Activated T-cell treated with anti-CD3 and anti-CD28 coated beads, Interleukin-2, amount 50 U/mL, for 4 hours (primary cell): ENCODE measurements around the gene IZUMO1. TPM values are rescaled to one million over a fixed set of nuclear protein-coding genes. Genes with fewer than 3 reads are reported as not detected.
"Not testable (repeated sequence)": the region's sequence is repeated elsewhere in the genome, so short reads cannot be mapped to it uniquely, and the experiment has no call there.

ENCODE experiments used
- ATAC-seq, 2 donors: fragments of 200-7000 bp; cut with Tn5 transposase; one replicate each; pipeline ENCODE4 v1.10.0; 2021
- DNase-seq: peaks from one replicate; pipeline ENCODE4 v3.0.0-alpha.2; 2020
- H3K27me3 Mint-ChIP-seq: one replicate; pipeline ENCODE4 v1.8.0; 2021; ENCODE audit warnings: low read depth, mixed read lengths
- H3K36me3 Mint-ChIP-seq: one replicate; pipeline ENCODE4 v1.8.0; 2022; ENCODE audit warnings: mixed read lengths; ENCODE audit not compliant: insufficient read depth
- H3K4me1 Mint-ChIP-seq: one replicate; pipeline ENCODE4 v1.8.0; 2021; ENCODE audit warnings: low read depth, mixed read lengths
- H3K4me3 Mint-ChIP-seq: one replicate; pipeline ENCODE4 v1.8.0; 2021; ENCODE audit warnings: mild to moderate bottlenecking, moderate library complexity, mixed read lengths
- H3K9me3 Mint-ChIP-seq: one replicate; pipeline ENCODE4 v1.8.0; 2021; ENCODE audit warnings: mixed read lengths
- total RNA-seq, 3 donors: library from RNA; stranded (reverse); gene quantifications; one replicate each; pipeline ENCODE4 v1.2.1, GENCODE V29; 2021

Gene IZUMO1
- total RNA-seq, 3 donors from 2014 or later: not detected

DNA sequence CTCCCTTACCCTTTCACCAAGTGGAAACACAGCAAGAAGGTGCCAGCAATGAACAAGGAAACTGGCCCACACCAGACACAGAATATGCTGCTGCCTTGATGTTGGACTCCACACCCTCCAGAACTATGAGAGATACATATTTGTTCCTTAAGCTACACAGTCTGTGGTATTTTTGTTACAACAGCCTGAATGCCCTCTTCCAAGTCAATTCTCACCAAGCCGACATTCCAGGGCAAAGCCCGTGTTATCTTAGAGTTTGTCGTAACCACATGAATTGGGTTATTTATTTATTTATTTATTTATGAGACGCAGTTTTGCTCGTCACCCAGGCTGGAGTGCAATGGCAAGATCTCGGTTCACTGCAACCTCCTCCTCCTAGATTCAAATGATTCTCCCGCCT lies 23.6 kb upstream of the IZUMO1 start:
- H3K4me1 Mint-ChIP-seq: no peaks in the 10 kb centered on the region
- H3K9me3 Mint-ChIP-seq: no peaks in the 10 kb centered on the region
- ATAC-seq: no peak
- H3K4me3 Mint-ChIP-seq: no peak overlapping the region
- DNase-seq: no peak
- H3K27me3 Mint-ChIP-seq: peaks cover 15% of the 10 kb centered on the region
- no peaks in the 10 kb centered on the region for H3K36me3 Mint-ChIP-seq

DNA sequence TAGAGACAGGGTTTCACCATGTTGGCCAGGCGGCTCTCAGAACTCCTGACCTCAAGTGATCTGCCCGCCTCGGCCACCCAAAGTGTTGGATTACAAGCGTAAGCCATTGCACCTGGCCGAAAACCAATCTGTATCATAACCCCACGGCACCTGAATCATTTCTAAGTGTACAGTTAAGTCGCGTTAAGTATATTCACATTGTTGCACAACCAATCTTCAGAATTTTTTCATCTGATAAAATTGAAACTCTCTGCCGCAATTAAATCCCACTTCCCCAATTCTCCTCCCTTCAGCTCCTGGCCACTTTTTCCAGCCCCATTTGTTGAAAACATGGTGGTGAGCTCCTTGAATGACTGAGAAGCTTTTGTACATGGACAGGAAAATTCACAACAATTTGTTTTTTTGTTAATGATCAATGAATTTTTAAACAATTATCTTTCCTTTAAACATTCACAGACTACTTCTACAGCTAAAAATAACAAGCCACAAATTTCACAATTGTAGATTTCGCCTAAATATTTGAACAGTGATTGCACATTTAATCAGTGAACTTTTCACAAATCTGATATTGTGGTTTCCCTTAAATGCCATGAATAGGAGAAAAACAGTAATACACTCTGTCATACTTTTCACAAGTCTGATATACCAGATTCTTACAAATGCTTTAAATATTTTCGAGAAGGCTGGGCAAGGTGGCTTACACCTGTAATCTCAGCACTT lies 22.4 kb upstream of the IZUMO1 start:
- Mint-ChIP-seq H3K4me3 (no peak overlapping the region), H3K36me3 (no peaks in the 10 kb centered on the region), H3K4me1 (no peaks in the 10 kb centered on the region), H3K9me3 (no peaks in the 10 kb centered on the region), H3K27me3 (peaks cover 15% of the 10 kb centered on the region)
- no peak for DNase-seq
- ATAC-seq: no peak

GRCh38 chr19:48768171-48768753 lies 21.6 kb upstream of the IZUMO1 start:
- not testable (repeated sequence) for H3K4me1 Mint-ChIP-seq, H3K4me3 Mint-ChIP-seq, ATAC-seq, H3K9me3 Mint-ChIP-seq, H3K36me3 Mint-ChIP-seq, DNase-seq
- H3K27me3 Mint-ChIP-seq: peaks cover 15% of the 10 kb centered on the region

GRCh38 chr19:48765816-48766215 lies 19.1 kb upstream of the IZUMO1 start:
- ATAC-seq, H3K36me3 Mint-ChIP-seq, H3K4me1 Mint-ChIP-seq, H3K4me3 Mint-ChIP-seq, DNase-seq, H3K9me3 Mint-ChIP-seq: not testable (repeated sequence)
- H3K27me3 Mint-ChIP-seq: peaks cover 12% of the 10 kb centered on the region

DNA sequence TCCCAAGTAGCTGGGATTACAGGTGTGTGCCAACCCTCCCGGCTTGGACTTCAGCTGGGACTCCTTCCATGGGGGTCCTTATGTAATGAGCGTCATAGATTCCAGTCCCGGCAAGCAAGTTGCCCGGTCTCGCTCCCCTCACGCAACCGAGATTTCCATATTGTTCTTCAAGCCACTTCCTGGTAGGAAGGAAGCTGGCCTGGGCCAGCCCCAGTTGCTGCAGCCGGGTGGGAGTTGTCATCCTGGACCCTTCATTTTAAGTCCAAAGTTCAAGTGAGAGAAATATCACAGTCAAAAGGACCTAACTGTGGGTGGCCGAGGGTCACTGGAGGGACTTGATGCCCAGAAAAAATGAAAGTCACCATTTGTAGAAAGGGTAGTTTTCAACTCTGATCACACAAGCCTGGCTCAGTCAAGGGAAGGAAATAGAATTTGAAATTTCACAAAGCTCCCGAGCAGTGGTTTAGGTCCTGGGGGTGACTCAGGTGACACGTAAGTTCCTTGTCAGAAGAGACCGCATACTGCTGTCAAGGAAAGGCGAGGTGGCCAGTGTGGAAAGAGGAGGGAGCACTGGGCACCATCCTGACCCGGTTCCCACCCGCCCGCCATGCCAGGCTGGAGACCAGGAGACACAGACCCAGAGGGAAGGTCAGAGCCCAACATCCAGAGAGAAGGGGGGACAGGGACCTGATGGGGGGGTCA lies 13.9 kb upstream of the IZUMO1 start:
- ATAC-seq: peak in 1 of 2 donors; percentile 48
- no peak overlapping the region for H3K4me3 Mint-ChIP-seq
- peaks cover 4% of the 10 kb centered on the region for H3K4me1 Mint-ChIP-seq
- H3K36me3 Mint-ChIP-seq: no peaks in the 10 kb centered on the region
- DNase-seq: no peak
- peaks cover 10% of the 10 kb centered on the region for H3K27me3 Mint-ChIP-seq
- no peaks in the 10 kb centered on the region for H3K9me3 Mint-ChIP-seq

GRCh38 chr19:48757741-48758144 lies 11.0 kb upstream of the IZUMO1 start:
- H3K36me3 Mint-ChIP-seq: no peaks in the 10 kb centered on the region
- DNase-seq (no peak), ATAC-seq (no peak)
- H3K27me3 Mint-ChIP-seq: peaks cover 25% of the 10 kb centered on the region
- no peaks in the 10 kb centered on the region for H3K9me3 Mint-ChIP-seq
- no peak overlapping the region for H3K4me3 Mint-ChIP-seq
- peaks cover 10% of the 10 kb centered on the region for H3K4me1 Mint-ChIP-seq

DNA sequence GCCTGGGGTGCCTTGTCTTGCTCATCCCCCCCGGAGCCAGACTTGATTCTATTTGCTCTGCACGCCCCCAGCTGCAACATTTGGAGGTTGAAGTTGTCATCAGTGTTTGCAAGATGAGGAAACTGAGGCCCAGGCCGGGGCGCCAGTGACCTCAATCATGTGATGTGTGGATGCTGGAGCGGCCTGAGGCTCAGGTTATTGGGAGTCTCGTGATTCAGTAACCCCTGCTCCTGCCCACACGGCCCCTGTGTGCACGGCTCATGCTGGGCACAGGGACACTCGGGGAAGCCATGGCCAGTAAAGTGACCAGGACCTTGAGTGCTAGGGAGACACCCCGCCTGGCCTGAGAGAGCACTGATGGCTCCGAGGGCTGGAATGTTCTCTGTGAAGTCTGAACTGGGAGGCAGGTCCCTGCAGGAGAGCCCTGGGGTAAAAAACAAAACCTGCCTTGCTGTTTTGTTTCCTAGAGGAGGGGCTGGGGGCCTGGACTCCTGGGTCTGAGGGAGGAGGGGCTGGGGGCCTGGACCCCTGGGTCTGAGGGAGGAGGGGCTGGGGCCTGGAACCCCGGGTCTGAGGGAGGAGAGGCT lies 10.5 kb upstream of the IZUMO1 start:
- no peaks in the 10 kb centered on the region for H3K36me3 Mint-ChIP-seq
- peaks cover 12% of the 10 kb centered on the region for H3K4me1 Mint-ChIP-seq
- H3K27me3 Mint-ChIP-seq: peaks cover 23% of the 10 kb centered on the region
- H3K4me3 Mint-ChIP-seq: no peak overlapping the region
- ATAC-seq (no peak), DNase-seq (no peak)
- H3K9me3 Mint-ChIP-seq: no peaks in the 10 kb centered on the region

- ATAC-seq (no peak), DNase-seq (no peak)
- peaks cover 25% of the 10 kb centered on the region for H3K27me3 Mint-ChIP-seq
- H3K4me3 Mint-ChIP-seq: no peak overlapping the region
- H3K36me3 Mint-ChIP-seq: no peaks in the 10 kb centered on the region
- no peaks in the 10 kb centered on the region for H3K9me3 Mint-ChIP-seq
- peaks cover 14% of the 10 kb centered on the region for H3K4me1 Mint-ChIP-seq
Observed at GRCh38 chr19:48756686-48757085, 10.0 kb upstream of the IZUMO1 start.

DNA sequence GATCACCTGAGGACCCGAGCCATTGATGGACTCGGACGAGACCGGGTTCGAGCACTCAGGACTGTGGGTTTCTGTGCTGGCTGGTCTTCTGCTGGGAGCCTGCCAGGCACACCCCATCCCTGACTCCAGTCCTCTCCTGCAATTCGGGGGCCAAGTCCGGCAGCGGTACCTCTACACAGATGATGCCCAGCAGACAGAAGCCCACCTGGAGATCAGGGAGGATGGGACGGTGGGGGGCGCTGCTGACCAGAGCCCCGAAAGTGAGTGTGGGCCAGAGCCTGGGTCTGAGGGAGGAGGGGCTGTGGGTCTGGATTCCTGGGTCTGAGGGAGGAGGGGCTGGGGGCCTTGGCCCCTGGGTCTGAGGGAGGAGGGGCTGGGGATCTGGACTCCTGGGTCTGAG lies 9.5 kb upstream of the IZUMO1 start:
- ATAC-seq (no peak), DNase-seq (no peak)
- Mint-ChIP-seq H3K9me3 (no peaks in the 10 kb centered on the region), H3K4me1 (peaks cover 15% of the 10 kb centered on the region), H3K27me3 (peaks cover 27% of the 10 kb centered on the region), H3K36me3 (no peaks in the 10 kb centered on the region), H3K4me3 (no peak overlapping the region)

GRCh38 chr19:48755787-48756186 lies 9.1 kb upstream of the IZUMO1 start:
- H3K36me3 Mint-ChIP-seq: no peaks in the 10 kb centered on the region
- no peaks in the 10 kb centered on the region for H3K9me3 Mint-ChIP-seq
- ATAC-seq (no peak), DNase-seq (no peak)
- H3K27me3 Mint-ChIP-seq: peaks cover 31% of the 10 kb centered on the region
- H3K4me1 Mint-ChIP-seq: peaks cover 18% of the 10 kb centered on the region
- no peak overlapping the region for H3K4me3 Mint-ChIP-seq

GRCh38 chr19:48755084-48755641 lies 8.5 kb upstream of the IZUMO1 start, which contains the start of gene FGF21:
Gene FGF21 (plus strand): TSS chr19:48755524. CDS start chr19:48756237, 713 bp downstream.
- H3K9me3 Mint-ChIP-seq: no peaks in the 10 kb centered on the region
- H3K4me1 Mint-ChIP-seq: peaks cover 14% of the 10 kb centered on the region
- no peaks in the 10 kb centered on the region for H3K36me3 Mint-ChIP-seq
- DNase-seq (no peak), ATAC-seq (no peak)
- peaks cover 31% of the 10 kb centered on the region for H3K27me3 Mint-ChIP-seq
- no peak within 1 kb of the TSS for H3K4me3 Mint-ChIP-seq

GRCh38 chr19:48752496-48753365 lies 6.0 kb upstream of the IZUMO1 start, which contains the start of gene FUT1:
Gene FUT1 (minus strand): TSS chr19:48752641. CDS start chr19:48751281, 1,360 bp downstream.
- H3K4me3 Mint-ChIP-seq: peak within 1 kb of the TSS; percentile 75
- H3K27me3 Mint-ChIP-seq: peaks cover 31% of the 10 kb centered on the region
- peak; percentile 75 to 84 for ATAC-seq

DNA sequence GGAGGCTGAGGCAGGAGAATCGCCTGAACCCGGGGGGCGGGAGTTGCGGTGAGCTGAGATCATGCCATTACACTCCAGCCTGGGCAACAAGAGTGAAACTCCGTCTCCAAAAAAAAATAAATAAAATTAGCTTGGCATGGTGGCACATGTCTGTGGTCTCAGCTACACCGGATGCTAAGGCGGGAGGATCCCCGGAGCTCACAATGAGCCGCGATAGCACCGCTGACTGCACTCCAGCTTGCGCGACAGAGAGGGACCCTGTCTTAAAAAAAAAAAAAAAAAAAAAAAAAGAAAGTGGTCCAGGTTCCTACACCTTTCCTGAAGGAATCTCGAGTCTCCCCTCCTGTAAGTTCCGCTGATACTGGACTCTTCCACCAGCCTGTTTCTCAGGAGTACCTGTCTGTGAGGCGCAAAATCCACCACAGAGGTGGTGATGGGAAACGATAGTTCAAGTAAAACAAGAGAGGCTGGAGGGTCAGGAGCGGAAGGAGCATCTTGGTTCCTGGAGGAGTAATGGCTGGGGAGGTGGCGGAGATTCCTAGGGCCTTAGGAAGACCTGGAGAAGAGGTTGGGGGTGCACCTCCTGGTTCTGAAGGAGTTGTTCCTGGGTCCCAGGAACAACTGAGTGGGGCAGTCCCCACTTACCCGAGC lies 5.3 kb upstream of the IZUMO1 start:
- peak overlapping the region; percentile 75 for H3K4me3 Mint-ChIP-seq
- no peak for DNase-seq
- peaks cover 30% of the 10 kb centered on the region for H3K27me3 Mint-ChIP-seq
- peaks cover 17% of the 10 kb centered on the region for H3K4me1 Mint-ChIP-seq
- no peak for ATAC-seq
- H3K9me3 Mint-ChIP-seq: no peaks in the 10 kb centered on the region
- H3K36me3 Mint-ChIP-seq: no peaks in the 10 kb centered on the region

More at GRCh38 chr19:48752496-48753365, 6.0 kb upstream of the IZUMO1 start, which contains the start of gene FUT1:
- Mint-ChIP-seq H3K4me1 (peaks cover 14% of the 10 kb centered on the region), H3K36me3 (no peaks in the 10 kb centered on the region), H3K9me3 (no peaks in the 10 kb centered on the region)
- no peak for DNase-seq
